Measurements from ENCODE around the gene LRRC8E. TPM values are rescaled to one million over a fixed set of nuclear protein-coding genes. Genes with fewer than 3 reads are reported as not detected.
"Not testable (repeated sequence)": the region's sequence is repeated elsewhere in the genome, so short reads cannot be mapped to it uniquely, and the experiment has no call there.

Gene LRRC8E
- total RNA-seq, 4 donors from 2014 or later, result 0.15 to 2.1 TPM; not detected in 2

- peak; percentile 61 to 62 for DNase-seq
- TF ChIP-seq CTCF (IDR thresholded peaks at IDR 0.05) (peak; percentile 54 to 81 (median 78)), POLR2A (IDR thresholded peaks at IDR 0.05) (peak in 1 of 2 donors; percentile 28)
- Histone ChIP-seq H3K27me3 (peaks cover 6 to 7% of the 10 kb centered on the region in 2 donors), H3K4me3 (peak overlapping the region in 1 of 2 donors; percentile 20), H3K27ac (peak overlapping the region; percentile 13 to 60), H3K4me1 (peaks cover 14 to 35% of the 10 kb centered on the region in 2 donors), H3K36me3 (no peaks in the 10 kb centered on the region), H3K9me3 (no peaks in the 10 kb centered on the region)
- intact Hi-C loops (cut with DNase I; ENCODE audit: low total_unique reads), result no loop called here
These were observed 29.2 kb downstream of the LRRC8E start for GRCh38 chr19:7917267-7918061.

- H3K27me3 ChIP-seq; H3K36me3 ChIP-seq; intact Hi-C loops (cut with DNase I; ENCODE audit: low total_unique reads); H3K9me3 ChIP-seq; DNase-seq: not testable (repeated sequence)
- Histone ChIP-seq H3K4me3 (peak overlapping the region in 1 of 2 donors; percentile 20), H3K27ac (peak overlapping the region in 1 of 2 donors; percentile 60), H3K4me1 (peaks cover 19 to 38% of the 10 kb centered on the region in 2 donors)
These were observed 29.8 kb downstream of the LRRC8E start for GRCh38 chr19:7918062-7918614.

GRCh38 chr19:7918615-7919421, 30.5 kb downstream of the LRRC8E start:
- intact Hi-C loops (cut with DNase I; ENCODE audit: low total_unique reads), result no loop called here
- Histone ChIP-seq H3K4me1 (peaks cover 19 to 38% of the 10 kb centered on the region in 2 donors), H3K9me3 (no peaks in the 10 kb centered on the region), H3K27ac (no peak overlapping the region), H3K36me3 (no peaks in the 10 kb centered on the region), H3K4me3 (no peak overlapping the region), H3K27me3 (peaks cover 6 to 7% of the 10 kb centered on the region in 2 donors)
- no peak for TF ChIP-seq CTCF (IDR thresholded peaks at IDR 0.05)
- no peak for TF ChIP-seq POLR2A (IDR thresholded peaks at IDR 0.05)
- DNase-seq, result no peak

- Histone ChIP-seq H3K27ac (peak within 1 kb of the TSS; percentile 92 to 99), H3K9me3 (no peaks in the 10 kb centered on the region), H3K27me3 (peaks cover 6 to 7% of the 10 kb centered on the region in 2 donors), H3K36me3 (no peaks in the 10 kb centered on the region), H3K4me1 (peaks cover 19 to 43% of the 10 kb centered on the region in 2 donors), H3K4me3 (peak within 1 kb of the TSS; percentile 66 to 70)
- intact Hi-C loops (cut with DNase I; ENCODE audit: low total_unique reads), result no loop called here
- TF ChIP-seq CTCF (IDR thresholded peaks at IDR 0.05) (peak in 2 of 4 experiments; percentile 8 to 30), POLR2A (IDR thresholded peaks at IDR 0.05) (peak in 1 of 2 donors; percentile 73)
- peak; percentile 96 to 98 for DNase-seq
These were observed 31.6 kb downstream of the LRRC8E start, which contains the start of gene SNAPC2 for GRCh38 chr19:7919610-7920518. TSS of gene SNAPC2 (plus strand) at chr19:7920338. CDS start at chr19:7920367, 29 bp downstream.

Measured in uterus (tissue), 4 donors.